Measurements from ENCODE around the gene FPR3. TPM values are rescaled to one million over a fixed set of nuclear protein-coding genes. Genes with fewer than 3 reads are reported as not detected.

The FPR3 gene
- polyA plus RNA-seq, 1 donor = 0.20 TPM

Other genes starting within 250 kb of the FPR3 start
- gene ZNF175, start 223.9 kb upstream of the FPR3 start, polyA plus RNA-seq (ENCODE audit: insufficient read length) = 22.3 TPM
- gene SIGLEC5, start 164.8 kb upstream of the FPR3 start, polyA plus RNA-seq (ENCODE audit: insufficient read length) = not detected
- 0.47 TPM for gene SIGLEC14, start 148.3 kb upstream of the FPR3 start, polyA plus RNA-seq (ENCODE audit: insufficient read length)
- gene SPACA6, start 101.8 kb upstream of the FPR3 start, polyA plus RNA-seq (ENCODE audit: insufficient read length) = 21.0 TPM
- not detected for gene HAS1, start 71.2 kb upstream of the FPR3 start, polyA plus RNA-seq (ENCODE audit: insufficient read length)
- gene FPR1, start 43.3 kb upstream of the FPR3 start, polyA plus RNA-seq (ENCODE audit: insufficient read length) = 0.58 TPM
- 0.15 TPM for gene FPR2, start 34.0 kb upstream of the FPR3 start, polyA plus RNA-seq (ENCODE audit: insufficient read length)
- gene ZNF577, start 92.8 kb downstream of the FPR3 start, polyA plus RNA-seq (ENCODE audit: insufficient read length) = 45.9 TPM
- 33.5 TPM for gene ZNF649, start 109.9 kb downstream of the FPR3 start, polyA plus RNA-seq (ENCODE audit: insufficient read length)
- gene ZNF613, start 132.3 kb downstream of the FPR3 start, polyA plus RNA-seq (ENCODE audit: insufficient read length) = 15.0 TPM
- gene ZNF350, start 191.7 kb downstream of the FPR3 start, polyA plus RNA-seq (ENCODE audit: insufficient read length) = 22.2 TPM
- gene ZNF615, start 213.1 kb downstream of the FPR3 start, polyA plus RNA-seq (ENCODE audit: insufficient read length) = 24.1 TPM
- gene ZNF614, start 233.2 kb downstream of the FPR3 start, polyA plus RNA-seq (ENCODE audit: insufficient read length) = 20.0 TPM